ENCODE results near the gene TMC1.
"Not testable (repeated sequence)": the region's sequence is repeated elsewhere in the genome, so short reads cannot be mapped to it uniquely, and the experiment has no call there.

The TMC1 gene

DNA sequence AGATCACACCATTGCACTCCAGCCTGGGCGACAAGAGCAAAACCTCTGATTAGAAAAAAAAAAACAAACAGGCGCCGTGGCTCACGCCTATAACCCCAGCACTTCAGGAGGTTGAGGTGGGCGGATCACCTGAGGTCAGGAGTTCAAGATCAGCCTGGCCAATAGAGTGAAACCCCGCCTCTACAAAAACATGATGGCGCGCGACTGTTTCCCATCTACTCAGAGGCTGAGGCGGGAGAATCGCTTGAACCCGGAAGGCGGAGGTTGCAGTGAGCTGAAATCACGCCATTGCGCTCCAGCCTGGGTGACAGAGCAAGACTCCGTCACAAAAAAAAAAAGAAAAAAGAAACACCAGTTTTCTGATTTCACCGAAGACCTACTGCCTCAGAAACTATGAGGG, at the start of gene TMC1:
TMC1 (plus strand) TSS at position 193 of the 400 bp plus-strand sequence. CDS start 127,041 bp downstream, outside the sequence.
- DNase-seq (ENCODE audit: low spot score); in situ Hi-C loops (cut with MboI; ENCODE audit: low sequenced_read_pairs, unreplicated experiment): not testable (repeated sequence)

DNA sequence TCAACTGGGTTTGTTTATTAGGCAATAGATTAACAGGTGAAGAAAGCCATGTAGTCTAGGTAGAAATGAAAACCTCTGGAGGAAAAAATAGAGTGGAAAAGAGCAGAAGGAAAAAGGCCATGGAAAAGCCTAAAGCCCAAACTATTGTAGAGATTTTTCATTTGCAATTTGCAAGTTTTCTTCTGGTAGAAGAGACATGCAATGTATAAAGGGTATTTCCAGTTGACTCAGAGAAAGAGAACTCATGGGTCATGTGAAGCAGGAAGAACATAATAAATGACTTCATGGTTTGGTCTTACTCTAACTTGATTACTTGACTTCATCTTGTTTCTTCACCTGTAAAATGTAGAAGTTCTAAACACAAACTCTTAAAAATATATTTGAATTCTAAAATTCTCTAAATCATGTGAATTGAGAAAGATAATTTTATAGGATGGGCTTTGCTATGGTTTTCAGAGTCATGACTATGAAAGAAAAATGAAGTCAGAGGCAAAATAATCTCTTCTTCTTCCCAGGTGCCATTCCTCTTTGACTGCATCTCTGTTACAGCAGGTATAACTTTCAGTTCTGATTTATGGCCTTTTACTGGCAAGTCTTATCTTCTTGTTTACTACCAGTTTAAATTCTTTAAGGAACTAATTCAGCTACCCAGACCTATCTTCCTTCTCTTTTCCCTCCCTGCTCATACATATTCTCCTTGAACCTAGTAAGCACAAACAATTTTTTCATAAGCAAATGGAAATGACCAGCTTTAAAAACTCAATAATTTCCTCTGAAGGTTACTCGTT, 47.7 kb upstream of the TMC1 start:
- TF ChIP-seq, protein P1, sequence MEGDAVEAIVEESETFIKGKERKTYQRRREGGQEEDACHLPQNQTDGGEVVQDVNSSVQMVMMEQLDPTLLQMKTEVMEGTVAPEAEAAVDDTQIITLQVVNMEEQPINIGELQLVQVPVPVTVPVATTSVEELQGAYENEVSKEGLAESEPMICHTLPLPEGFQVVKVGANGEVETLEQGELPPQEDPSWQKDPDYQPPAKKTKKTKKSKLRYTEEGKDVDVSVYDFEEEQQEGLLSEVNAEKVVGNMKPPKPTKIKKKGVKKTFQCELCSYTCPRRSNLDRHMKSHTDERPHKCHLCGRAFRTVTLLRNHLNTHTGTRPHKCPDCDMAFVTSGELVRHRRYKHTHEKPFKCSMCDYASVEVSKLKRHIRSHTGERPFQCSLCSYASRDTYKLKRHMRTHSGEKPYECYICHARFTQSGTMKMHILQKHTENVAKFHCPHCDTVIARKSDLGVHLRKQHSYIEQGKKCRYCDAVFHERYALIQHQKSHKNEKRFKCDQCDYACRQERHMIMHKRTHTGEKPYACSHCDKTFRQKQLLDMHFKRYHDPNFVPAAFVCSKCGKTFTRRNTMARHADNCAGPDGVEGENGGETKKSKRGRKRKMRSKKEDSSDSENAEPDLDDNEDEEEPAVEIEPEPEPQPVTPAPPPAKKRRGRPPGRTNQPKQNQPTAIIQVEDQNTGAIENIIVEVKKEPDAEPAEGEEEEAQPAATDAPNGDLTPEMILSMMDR (IDR thresholded peaks at IDR 0.05; ENCODE audit: borderline replicate concordance, control extremely low read depth, extremely low read depth, insufficient read depth, missing control alignments) = no peak
- in situ Hi-C loops (cut with MboI; ENCODE audit: low sequenced_read_pairs, unreplicated experiment) = no loop called here
- DNase-seq (ENCODE audit: low spot score) = peak; percentile 67

DNA sequence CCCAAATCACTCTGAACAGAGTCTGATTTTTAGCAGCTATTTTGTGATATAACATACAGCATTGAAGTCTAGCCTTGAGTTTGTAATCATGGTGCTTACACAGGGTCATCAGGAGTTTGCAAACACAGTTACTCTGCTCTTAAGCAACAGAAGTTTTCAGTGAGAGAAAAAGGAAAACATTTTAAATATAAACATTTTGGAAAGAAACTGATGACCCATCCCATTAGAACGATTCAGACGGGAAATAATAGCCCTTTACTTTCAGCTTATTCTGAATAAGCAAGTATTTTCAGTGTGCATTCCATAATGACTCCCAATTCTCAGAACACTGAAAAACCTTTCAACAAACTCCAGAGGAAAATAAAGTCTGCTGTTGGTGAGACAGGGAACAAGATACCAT, 46.7 kb upstream of the TMC1 start:
- no peak for DNase-seq (ENCODE audit: low spot score)
- in situ Hi-C loops (cut with MboI; ENCODE audit: low sequenced_read_pairs, unreplicated experiment) = no loop called here
- TF ChIP-seq, protein P1 (IDR thresholded peaks at IDR 0.05; ENCODE audit: borderline replicate concordance, control extremely low read depth, extremely low read depth, insufficient read depth, missing control alignments) = no peak

DNA sequence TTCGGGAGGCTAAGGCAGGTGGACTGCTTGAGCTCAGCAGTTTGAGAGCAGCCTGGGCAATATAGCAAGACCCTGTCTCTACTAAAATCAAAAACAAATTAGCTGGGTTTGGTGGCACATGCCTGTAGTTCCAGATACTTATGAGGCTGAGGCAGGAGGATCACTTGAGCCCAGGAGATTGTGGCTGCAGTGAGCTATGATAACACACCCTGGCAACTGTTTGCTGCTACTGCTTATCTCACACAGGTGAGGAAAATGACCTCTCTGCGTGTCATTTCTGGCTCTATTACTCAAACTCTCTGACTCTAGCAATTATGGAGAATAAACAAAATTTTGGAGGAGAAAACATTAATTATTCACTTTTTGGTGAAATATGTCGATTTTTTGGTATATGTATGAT, 45.3 kb upstream of the TMC1 start:
- TF ChIP-seq, protein P1 (IDR thresholded peaks at IDR 0.05; ENCODE audit: borderline replicate concordance, control extremely low read depth, extremely low read depth, insufficient read depth, missing control alignments) = no peak
- in situ Hi-C loops (cut with MboI; ENCODE audit: low sequenced_read_pairs, unreplicated experiment) = no loop called here
- DNase-seq (ENCODE audit: low spot score) = no peak

DNA sequence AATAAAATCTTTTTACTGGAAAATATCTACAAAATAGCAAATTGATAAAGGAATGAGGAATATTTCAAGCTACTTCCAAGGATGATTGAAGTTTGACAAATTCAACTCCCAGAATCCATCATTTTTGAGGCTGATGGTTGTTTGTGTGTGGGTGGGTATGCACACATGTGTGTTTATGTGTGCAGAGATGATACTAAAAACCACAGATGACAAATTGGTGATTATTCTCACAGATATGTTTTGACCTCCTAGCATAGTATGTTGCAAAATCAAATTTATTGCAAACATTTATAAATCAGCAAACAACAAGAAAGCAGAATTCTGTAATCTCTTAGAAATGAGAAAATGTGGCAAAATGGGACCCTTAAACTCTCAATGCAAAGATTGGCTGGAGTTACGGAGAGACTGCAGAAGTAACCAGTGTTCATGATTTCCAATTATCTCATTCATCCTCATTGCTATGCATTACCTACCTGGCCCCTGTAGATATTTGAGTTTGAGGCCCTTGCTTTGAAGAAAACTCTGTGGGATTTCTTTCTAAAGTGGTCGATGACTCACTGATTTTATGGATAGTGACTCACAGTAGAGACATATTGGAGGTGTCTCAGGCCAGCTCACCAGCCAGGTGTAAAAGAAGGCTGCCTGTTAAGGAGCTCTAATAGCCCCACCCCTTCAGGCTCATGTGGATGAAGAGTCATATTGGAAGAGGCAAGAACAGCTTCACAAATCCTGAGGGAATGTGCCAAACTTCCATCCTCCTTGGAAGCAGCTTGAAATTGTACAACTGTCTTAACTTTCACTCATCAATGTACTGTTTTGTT, 44.6 kb upstream of the TMC1 start:
- no peak for DNase-seq (ENCODE audit: low spot score)

DNA sequence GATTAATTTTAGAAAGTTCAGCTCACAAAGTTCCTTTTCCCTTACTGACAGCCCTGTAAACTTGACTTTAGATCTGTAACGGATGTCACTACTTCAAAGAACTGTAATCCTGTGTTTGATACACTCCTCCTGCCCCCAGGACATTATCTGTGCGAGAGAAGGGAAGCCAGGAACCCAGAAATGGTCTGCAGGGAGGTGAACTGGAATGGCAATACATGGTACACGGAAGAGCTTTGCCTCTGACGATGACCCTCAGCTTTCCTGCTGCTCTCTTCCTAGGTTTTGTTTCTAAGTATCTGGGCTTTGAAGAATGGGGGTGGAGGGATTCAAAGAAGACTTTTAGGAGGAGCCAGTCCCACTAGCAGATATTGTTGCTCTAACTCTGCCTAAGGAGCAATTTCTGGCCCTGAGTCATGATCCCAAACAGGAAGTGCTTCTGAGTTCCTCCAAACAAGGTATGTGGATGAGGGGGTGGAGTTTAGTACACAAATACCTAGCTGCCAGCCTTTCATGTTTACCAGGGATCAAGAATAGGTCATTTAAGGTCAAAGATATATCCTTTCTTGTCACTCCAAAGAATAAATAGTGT, 43.4 kb upstream of the TMC1 start:
- in situ Hi-C loops (cut with MboI; ENCODE audit: low sequenced_read_pairs, unreplicated experiment) = no loop called here
- DNase-seq (ENCODE audit: low spot score) = peak; percentile 40

More for the DNA sequence above, 44.6 kb upstream of the TMC1 start:
- TF ChIP-seq, protein P1 (IDR thresholded peaks at IDR 0.05; ENCODE audit: borderline replicate concordance, control extremely low read depth, extremely low read depth, insufficient read depth, missing control alignments) = no peak
- in situ Hi-C loops (cut with MboI; ENCODE audit: low sequenced_read_pairs, unreplicated experiment) = no loop called here

More for the DNA sequence above, 43.4 kb upstream of the TMC1 start:
- TF ChIP-seq, protein P1 (IDR thresholded peaks at IDR 0.05; ENCODE audit: borderline replicate concordance, control extremely low read depth, extremely low read depth, insufficient read depth, missing control alignments) = no peak

Measured in GM13976 (cell line).